OCI-LY3 (cell line): ENCODE data around the gene PHTF1.

Experiments used
- H2AFZ ChIP-seq: fragments of 200-600, 300-600 bp; shearing (Covaris generic); 2 replicates; pipeline ENCODE4 v1.6.0; 2014; ENCODE audit warnings: antibody characterized with exemption, low read depth, low read length
- H3K27ac ChIP-seq: fragments of 200-600, 300-600 bp; sonication (generic); 2 replicates; pipeline ENCODE4 v1.5.1; 2014; ENCODE audit warnings: mild to moderate bottlenecking, low read length, moderate library complexity, mixed read lengths
- H3K27me3 ChIP-seq: fragments of 200-600, 300-600 bp; sonication (generic); 2 replicates; pipeline ENCODE4 v1.6.1; 2014; ENCODE audit warnings: low read depth, low read length, mixed read lengths
- H3K36me3 ChIP-seq: fragments of 200-600, 300-600 bp; sonication (generic); replicated peaks from 2 replicates; pipeline ENCODE3; 2014; ENCODE audit warnings: low read depth, low read length, mixed read lengths
- H3K4me1 ChIP-seq: fragments of 300-600, 200-600 bp; sonication (generic); 2 replicates; pipeline ENCODE4 v1.6.1; 2014; ENCODE audit warnings: low read length, mixed read lengths
- H3K4me2 ChIP-seq: fragments of 200-600, 300-600 bp; sonication (generic); 2 replicates; pipeline ENCODE4 v1.6.1; 2014; ENCODE audit warnings: low read length, mixed read lengths
- H3K4me3 ChIP-seq: fragments of 300-600, 200-600 bp; sonication (generic); 2 replicates; pipeline ENCODE4 v1.5.1; 2014; ENCODE audit warnings: antibody characterized with exemption, mild to moderate bottlenecking, low read length, moderate library complexity
- H3K79me2 ChIP-seq: fragments of 300-600, 200-600 bp; shearing (Covaris generic); 2 replicates; pipeline ENCODE4 v1.6.1; 2014; ENCODE audit warnings: mild to moderate bottlenecking, low read length, mixed read lengths
- H3K9ac ChIP-seq: fragments of 300-600, 200-600 bp; shearing (Covaris generic); 2 replicates; pipeline ENCODE4 v1.6.0; 2014; ENCODE audit warnings: mild to moderate bottlenecking, low read length, moderate library complexity
- H3K9me3 ChIP-seq: fragments of 200-600, 300-600 bp; shearing (Covaris generic); 2 replicates; pipeline ENCODE4 v1.6.1; 2014; ENCODE audit warnings: low read length, mixed read lengths; ENCODE audit not compliant: insufficient read depth
- H4K20me1 ChIP-seq: fragments of 200-600, 300-600 bp; sonication (generic); 2 replicates; pipeline ENCODE4 v1.6.1; 2016; ENCODE audit warnings: low read length, mixed read lengths; ENCODE audit not compliant: insufficient read depth
- CTCF ChIP-seq: fragments of 200-600, 300-600 bp; sonication (generic); IDR thresholded peaks from 2 replicates; pipeline ENCODE4 v1.5.1; 2014; ENCODE audit warnings: antibody characterized with exemption, low read length, low read depth
- EZH2phosphoT487 ChIP-seq: fragments of 200-600 bp; shearing (Covaris generic); IDR thresholded peaks from 2 replicates; pipeline ENCODE4 v1.6.1; 2018; ENCODE audit warnings: antibody characterized with exemption, mixed run types, low read depth

Gene PHTF1

GRCh38 chr1:113653741-113654140 is 105.5 kb downstream of the PHTF1 start:
- no peaks in the 10 kb centered on the region for H3K27me3 ChIP-seq
- TF ChIP-seq CTCF = no peak
- no peak for TF ChIP-seq EZH2phosphoT487
- H3K79me2 ChIP-seq = no peaks in the 10 kb centered on the region
- H3K9ac ChIP-seq = no peak overlapping the region
- H3K9me3 ChIP-seq = no peaks in the 10 kb centered on the region
- H3K4me1 ChIP-seq = no peaks in the 10 kb centered on the region
- H3K4me2 ChIP-seq = no peak overlapping the region
- H4K20me1 ChIP-seq = no peaks in the 10 kb centered on the region
- H3K4me3 ChIP-seq = no peak overlapping the region
- H2AFZ ChIP-seq = no peak overlapping the region
- H3K27ac ChIP-seq = no peak overlapping the region
- H3K36me3 ChIP-seq = no peaks in the 10 kb centered on the region

- Histone ChIP-seq H3K4me2 (no peak overlapping the region), H3K4me1 (no peaks in the 10 kb centered on the region), H3K27me3 (no peaks in the 10 kb centered on the region), H2AFZ (no peak overlapping the region), H3K4me3 (no peak overlapping the region), H3K9ac (no peak overlapping the region), H3K36me3 (no peaks in the 10 kb centered on the region), H3K27ac (no peak overlapping the region), H3K79me2 (no peaks in the 10 kb centered on the region), H3K9me3 (no peaks in the 10 kb centered on the region), H4K20me1 (no peaks in the 10 kb centered on the region)
- TF ChIP-seq EZH2phosphoT487 = no peak
- TF ChIP-seq CTCF = no peak
Measured at GRCh38 chr1:113652771-113653170, 106.5 kb downstream of the PHTF1 start.

- no peak overlapping the region for H3K27ac ChIP-seq
- no peak overlapping the region for H3K4me3 ChIP-seq
- no peak overlapping the region for H3K9ac ChIP-seq
- H2AFZ ChIP-seq = no peak overlapping the region
- no peaks in the 10 kb centered on the region for H3K36me3 ChIP-seq
- H3K9me3 ChIP-seq = no peaks in the 10 kb centered on the region
- no peaks in the 10 kb centered on the region for H3K4me1 ChIP-seq
- no peaks in the 10 kb centered on the region for H3K79me2 ChIP-seq
- no peak overlapping the region for H3K4me2 ChIP-seq
- no peaks in the 10 kb centered on the region for H4K20me1 ChIP-seq
- H3K27me3 ChIP-seq = no peaks in the 10 kb centered on the region
- TF ChIP-seq EZH2phosphoT487 (no peak), CTCF (no peak)
Measured at GRCh38 chr1:113648478-113648877, 110.8 kb downstream of the PHTF1 start.

- Histone ChIP-seq H3K9ac (no peak overlapping the region), H3K27ac (no peak overlapping the region), H4K20me1 (no peaks in the 10 kb centered on the region), H3K4me1 (no peaks in the 10 kb centered on the region), H3K9me3 (no peaks in the 10 kb centered on the region), H3K4me2 (no peak overlapping the region), H2AFZ (no peak overlapping the region), H3K27me3 (no peaks in the 10 kb centered on the region), H3K79me2 (no peaks in the 10 kb centered on the region), H3K4me3 (no peak overlapping the region), H3K36me3 (no peaks in the 10 kb centered on the region)
- no peak for TF ChIP-seq CTCF
Measured at GRCh38 chr1:113647164-113647563, 112.1 kb downstream of the PHTF1 start.
